Testis (tissue), 3 donors: ENCODE results near the gene RRM2. TPM values are rescaled to one million over a fixed set of nuclear protein-coding genes. Genes with fewer than 3 reads are reported as not detected.

ENCODE experiments used
- DNase-seq: peaks from one replicate; pipeline ENCODE4 v3.0.0-alpha.2; 2019
- H3K27ac ChIP-seq, 2 donors: fragments of 200-600 bp; sonication (generic); one replicate each; pipeline ENCODE4 v1.5.1; 2019
- H3K27me3 ChIP-seq: fragments of 200-600 bp; sonication (generic); one replicate; pipeline ENCODE4 v1.5.1; 2019
- H3K36me3 ChIP-seq: fragments of 200-600 bp; sonication (generic); one replicate; pipeline ENCODE4 v1.5.1; 2017; ENCODE audit warnings: low read depth; ENCODE audit errors: missing control alignments
- H3K4me1 ChIP-seq: fragments of 200-600 bp; sonication (generic); one replicate; pipeline ENCODE4 v1.5.1; 2019
- H3K4me3 ChIP-seq, 2 donors: fragments of 200-600 bp; sonication (generic); one replicate each; pipeline ENCODE4 v1.5.1; 2017 to 2019
- H3K9me3 ChIP-seq: fragments of 200-600 bp; sonication (generic); one replicate; pipeline ENCODE4 v1.5.1; 2017
- CTCF ChIP-seq, 3 experiments: fragments of 450-650 bp in 2 of 3; fragments of 200-600 bp in 1 of 3; sonication (generic) in 1 of 3; IDR thresholded peaks; one replicate each; pipeline ENCODE4 v1.5.1; 2016 to 2019; ENCODE audit warnings: antibody characterized with exemption in 3 of 3, mild to moderate bottlenecking in 2 of 3, moderate library complexity in 1 of 3
- POLR2A ChIP-seq: fragments of 450-650 bp; IDR thresholded peaks from one replicate; pipeline ENCODE4 v1.6.1; 2017; ENCODE audit warnings: antibody characterized with exemption, mild to moderate bottlenecking, moderate library complexity
- WGBS, 2 donors: methylation state at CpG; one replicate each; pipeline ENCODE4 v1.1.5; 2018; 5-methylcytosine and 5-hydroxymethylcytosine counted together
- intact Hi-C: fragments of 100-400 bp; cut with DNase I; formaldehyde crosslinking; loops from one replicate; pipeline ENCODE4 v1.15.1; 2023; ENCODE audit warnings: low total_unique reads
- polyA plus RNA-seq: library from polyadenylated mRNA; stranded (reverse); fragments of 350-450 nt; fragmentation: Illumina TruSeq; extraction: RNeasy Lipid Tissue Mini Kit (QIAGEN cat#74804); gene quantifications from one replicate; pipeline ENCODE4 v1.2.3, GENCODE V29; 2014; ENCODE audit warnings: low read depth, low replicate concordance; ENCODE audit not compliant: insufficient read depth
- total RNA-seq, 2 donors: library from RNA; depleted of rRNA; stranded (reverse); fragments of >200 nt; gene quantifications; one replicate each; pipeline ENCODE4 v1.2.3, GENCODE V29; 2016

The RRM2 gene
- total and polyA plus RNA-seq, 3 donors from 2014 or later, result 7.2 to 18.1 (median 14.9) TPM

- Histone ChIP-seq H3K27me3 (no peaks in the 10 kb centered on the region), H3K4me3 (no peak overlapping the region), H3K4me1 (no peaks in the 10 kb centered on the region), H3K36me3 (no peaks in the 10 kb centered on the region), H3K9me3 (no peaks in the 10 kb centered on the region), H3K27ac (no peak overlapping the region)
- no peak for DNase-seq
- WGBS, 2 donors, result 83 to 87% methylated on average over 6 to 11 of the region's 11 CpGs
- intact Hi-C loops, result no loop called here
- TF ChIP-seq CTCF (IDR thresholded peaks at IDR 0.05), result no peak
- no peak for TF ChIP-seq POLR2A
Measured at GRCh38 chr2:10167316-10167715, 44.8 kb downstream of the RRM2 start.

DNA sequence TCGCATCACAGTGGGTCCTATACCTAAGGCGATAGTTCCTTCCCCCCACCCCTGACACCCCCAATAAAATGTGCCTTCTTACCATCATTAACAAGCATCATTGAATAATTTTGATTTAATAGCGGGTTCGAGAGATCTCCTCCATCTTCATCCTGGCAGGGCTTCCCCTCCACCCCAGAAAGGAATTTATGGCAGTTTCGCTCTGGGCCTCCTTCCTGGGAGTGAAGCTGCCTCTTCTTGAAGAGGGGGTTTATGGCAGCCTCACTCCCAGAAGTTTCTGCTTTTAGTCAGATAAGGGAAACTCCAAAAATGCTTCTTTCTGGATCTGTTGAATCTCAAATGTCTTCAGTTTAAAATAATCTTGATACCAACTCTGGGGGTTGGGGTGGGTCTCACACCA lies 45.7 kb downstream of the RRM2 start:
- Histone ChIP-seq H3K27me3 (no peaks in the 10 kb centered on the region), H3K36me3 (no peaks in the 10 kb centered on the region), H3K4me1 (no peaks in the 10 kb centered on the region), H3K27ac (no peak overlapping the region), H3K9me3 (no peaks in the 10 kb centered on the region), H3K4me3 (no peak overlapping the region)
- no peak for TF ChIP-seq CTCF (IDR thresholded peaks at IDR 0.05)
- TF ChIP-seq POLR2A, result no peak
- no peak for DNase-seq
- WGBS, 2 donors, result 98% methylated on average over 5 of the region's 5 CpGs
- intact Hi-C loops, result no loop called here

- WGBS, 2 donors, result 80 to 87% methylated on average over 7 of the region's 7 CpGs
- H3K9me3 ChIP-seq, result no peaks in the 10 kb centered on the region
- H3K4me3 ChIP-seq, result no peak overlapping the region
- no peaks in the 10 kb centered on the region for H3K36me3 ChIP-seq
- H3K27ac ChIP-seq, result no peak overlapping the region
- DNase-seq, result no peak
- no peaks in the 10 kb centered on the region for H3K4me1 ChIP-seq
- TF ChIP-seq POLR2A (no peak), CTCF (IDR thresholded peaks at IDR 0.05) (no peak)
- no peaks in the 10 kb centered on the region for H3K27me3 ChIP-seq
- intact Hi-C loops, result no loop called here
Measured at GRCh38 chr2:10169053-10169578, 46.6 kb downstream of the RRM2 start.

DNA sequence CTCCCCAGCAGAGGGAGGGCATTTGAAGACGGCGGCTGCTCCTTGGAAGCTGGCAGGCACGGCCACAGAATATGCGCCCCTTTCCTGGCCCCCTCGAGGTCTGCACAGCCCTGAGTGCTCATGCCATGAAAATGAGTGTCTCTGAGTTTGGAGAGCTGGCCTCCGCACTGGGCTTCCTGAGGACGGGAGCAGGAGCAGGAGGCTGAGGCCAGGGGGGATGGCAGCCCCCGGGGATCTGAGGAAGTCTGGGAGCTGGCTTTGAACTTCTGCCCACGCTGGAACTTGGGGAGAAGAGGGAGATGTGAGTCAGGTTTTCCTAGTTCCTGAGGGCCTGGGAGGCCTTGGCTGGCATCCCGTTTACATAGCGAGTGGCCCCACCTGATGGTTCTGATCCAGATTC lies 47.0 kb downstream of the RRM2 start:
- DNase-seq, result no peak

More for the DNA sequence above, 47.0 kb downstream of the RRM2 start:
- Histone ChIP-seq H3K36me3 (no peaks in the 10 kb centered on the region), H3K4me1 (no peaks in the 10 kb centered on the region), H3K27ac (no peak overlapping the region), H3K4me3 (no peak overlapping the region), H3K27me3 (no peaks in the 10 kb centered on the region), H3K9me3 (no peaks in the 10 kb centered on the region)
- intact Hi-C loops, result no loop called here
- TF ChIP-seq POLR2A, result no peak
- TF ChIP-seq CTCF (IDR thresholded peaks at IDR 0.05), result no peak
- 77 to 83% methylated on average over 10 to 11 of the region's 11 CpGs for WGBS, 2 donors
